Measurements from ENCODE around the gene FAM240B. TPM values are rescaled to one million over a fixed set of nuclear protein-coding genes. Genes with fewer than 3 reads are reported as not detected.

FAM240B gene
- total and polyA plus RNA-seq, 10 of the 15 experiments (the other 5 are each of a cell fraction or from before 2014, with no cell fraction given) = not detected

DNA sequence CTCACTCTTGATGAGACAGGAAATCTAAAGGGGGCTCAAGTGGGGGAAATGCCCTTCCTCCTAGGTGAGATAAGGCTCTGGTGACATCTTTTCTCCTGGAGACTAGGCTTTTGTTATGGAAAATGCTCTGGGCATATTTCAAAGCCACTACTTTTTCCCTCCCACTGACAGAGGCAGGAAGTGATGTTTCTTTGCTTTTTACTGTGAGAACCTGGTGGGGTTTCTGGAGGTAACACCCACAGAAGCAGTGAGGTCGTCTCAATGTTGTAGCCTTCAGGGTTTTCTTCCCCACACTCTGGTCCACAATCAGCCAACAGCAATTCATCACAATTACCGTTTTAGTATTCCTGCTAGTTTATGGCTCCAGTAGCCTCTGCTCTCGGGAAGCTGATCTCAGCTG, 41.4 kb upstream of the FAM240B start (continued):
- TF ChIP-seq, protein P1, sequence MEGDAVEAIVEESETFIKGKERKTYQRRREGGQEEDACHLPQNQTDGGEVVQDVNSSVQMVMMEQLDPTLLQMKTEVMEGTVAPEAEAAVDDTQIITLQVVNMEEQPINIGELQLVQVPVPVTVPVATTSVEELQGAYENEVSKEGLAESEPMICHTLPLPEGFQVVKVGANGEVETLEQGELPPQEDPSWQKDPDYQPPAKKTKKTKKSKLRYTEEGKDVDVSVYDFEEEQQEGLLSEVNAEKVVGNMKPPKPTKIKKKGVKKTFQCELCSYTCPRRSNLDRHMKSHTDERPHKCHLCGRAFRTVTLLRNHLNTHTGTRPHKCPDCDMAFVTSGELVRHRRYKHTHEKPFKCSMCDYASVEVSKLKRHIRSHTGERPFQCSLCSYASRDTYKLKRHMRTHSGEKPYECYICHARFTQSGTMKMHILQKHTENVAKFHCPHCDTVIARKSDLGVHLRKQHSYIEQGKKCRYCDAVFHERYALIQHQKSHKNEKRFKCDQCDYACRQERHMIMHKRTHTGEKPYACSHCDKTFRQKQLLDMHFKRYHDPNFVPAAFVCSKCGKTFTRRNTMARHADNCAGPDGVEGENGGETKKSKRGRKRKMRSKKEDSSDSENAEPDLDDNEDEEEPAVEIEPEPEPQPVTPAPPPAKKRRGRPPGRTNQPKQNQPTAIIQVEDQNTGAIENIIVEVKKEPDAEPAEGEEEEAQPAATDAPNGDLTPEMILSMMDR (IDR thresholded peaks at IDR 0.05 in 2 of 3, conservative IDR thresholded peaks at IDR 0.05 in 1 of 3; ENCODE audit: control insufficient read depth in 2 of 3, extremely low read depth in 1 of 3, insufficient read depth in 1 of 3, low read depth in 3 of 3, low read length in 3 of 3) = no peak
- TF ChIP-seq ASH2L (IDR thresholded peaks at IDR 0.05; ENCODE audit: borderline replicate concordance, low read depth) (no peak), RELA (IDR thresholded peaks at IDR 0.05; ENCODE audit: borderline replicate concordance, partially characterized antibody) (no peak), FOXM1 (IDR thresholded peaks at IDR 0.05; ENCODE audit: low read depth, low read length) (no peak), NFIC (IDR thresholded peaks at IDR 0.05; ENCODE audit: low read depth, low read length) (no peak), ZNF622 (IDR thresholded peaks at IDR 0.05) (no peak), ESRRA (IDR thresholded peaks at IDR 0.05; ENCODE audit: low read length) (no peak), MYC (IDR thresholded peaks at IDR 0.05; ENCODE audit: insufficient read depth, insufficient read length, insufficient replicate concordance, low read length, severe bottlenecking) (no peak)
- TF ChIP-seq, protein P2, sequence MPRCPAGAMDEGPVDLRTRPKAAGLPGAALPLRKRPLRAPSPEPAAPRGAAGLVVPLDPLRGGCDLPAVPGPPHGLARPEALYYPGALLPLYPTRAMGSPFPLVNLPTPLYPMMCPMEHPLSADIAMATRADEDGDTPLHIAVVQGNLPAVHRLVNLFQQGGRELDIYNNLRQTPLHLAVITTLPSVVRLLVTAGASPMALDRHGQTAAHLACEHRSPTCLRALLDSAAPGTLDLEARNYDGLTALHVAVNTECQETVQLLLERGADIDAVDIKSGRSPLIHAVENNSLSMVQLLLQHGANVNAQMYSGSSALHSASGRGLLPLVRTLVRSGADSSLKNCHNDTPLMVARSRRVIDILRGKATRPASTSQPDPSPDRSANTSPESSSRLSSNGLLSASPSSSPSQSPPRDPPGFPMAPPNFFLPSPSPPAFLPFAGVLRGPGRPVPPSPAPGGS (IDR thresholded peaks at IDR 0.05; ENCODE audit: borderline replicate concordance, insufficient read depth, low read depth, low read length, poor library complexity, severe bottlenecking) = no peak

DNA sequence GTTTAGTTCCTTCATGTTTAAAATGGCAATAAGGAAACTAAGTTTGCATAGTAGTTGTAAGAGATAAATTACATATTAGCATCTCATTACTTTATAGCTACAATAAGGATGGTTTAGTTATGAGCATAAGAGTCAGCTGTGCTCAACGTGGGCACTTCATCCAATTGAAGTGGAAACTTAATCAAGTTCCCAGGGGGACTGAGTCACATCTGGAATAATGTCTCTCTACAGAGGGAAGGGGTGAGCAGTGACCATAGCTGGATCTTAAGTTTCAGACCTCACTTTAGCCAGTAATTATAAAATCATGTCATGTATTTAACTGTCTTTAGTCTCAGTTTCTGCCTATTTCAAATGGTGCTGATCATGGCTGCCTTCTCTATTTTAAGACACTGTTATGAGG, 36.8 kb upstream of the FAM240B start:
- no peaks in the 10 kb centered on the region for H3K79me2 ChIP-seq (ENCODE audit: control insufficient read depth, insufficient read depth, low read length)
- intact Hi-C loops (cut with micrococcal nuclease; ENCODE audit: unreplicated experiment) (loop anchor here (5.0 kb wide), 1 partner anchor 44 kb away; no protein-coding TSS in a partner anchor), in situ Hi-C loops (cut with MboI) (no loop called here)
- H3K27me3 ChIP-seq (replicated peaks in 1 of 2; ENCODE audit: control insufficient read depth in 2 of 2, insufficient read depth in 2 of 2, low read length in 1 of 2) = no peaks in the 10 kb centered on the region
- ChIA-PET CTCF (no interaction called here), SMC1A (ENCODE audit: uncharacterized antibody, unreplicated experiment) (no interaction called here), RAD21 (ENCODE audit: unreplicated experiment) (no interaction called here), POLR2A (no interaction called here)
- 0% methylated on average over 1 of the region's 1 CpG for WGBS (ENCODE audit: insufficient coverage, insufficient replicate concordance, low lambda C conversion rate, missing lambda C conversion rate)
- DNase-seq (ENCODE audit: low read depth, low spot score) = no peak
- no peak overlapping the region for H3K4me3 ChIP-seq
- H3K9me3 ChIP-seq (replicated peaks; ENCODE audit: control insufficient read depth, insufficient read depth, low read length) = no peaks in the 10 kb centered on the region
- no peaks in the 10 kb centered on the region for H3K4me1 ChIP-seq (ENCODE audit: control insufficient read depth, insufficient read depth, low read length)
- no TSS peak for BruUV-seq (replicated peaks)
- no peak overlapping the region for H2AFZ ChIP-seq (ENCODE audit: control insufficient read depth, low read depth, low read length)
- H3K36me3 ChIP-seq (ENCODE audit: control insufficient read depth in 2 of 2, insufficient read depth in 2 of 2, low read length in 1 of 2) = no peaks in the 10 kb centered on the region
- no peak for ATAC-seq
- H4K20me1 ChIP-seq (ENCODE audit: control insufficient read depth, insufficient read depth) = no peaks in the 10 kb centered on the region
- no peak overlapping the region for H3K27ac ChIP-seq (ENCODE audit: control insufficient read depth, insufficient read depth)
- H3K9ac ChIP-seq (ENCODE audit: control insufficient read depth, insufficient read depth, low read length) = no peak overlapping the region
- TF ChIP-seq, protein P3, sequence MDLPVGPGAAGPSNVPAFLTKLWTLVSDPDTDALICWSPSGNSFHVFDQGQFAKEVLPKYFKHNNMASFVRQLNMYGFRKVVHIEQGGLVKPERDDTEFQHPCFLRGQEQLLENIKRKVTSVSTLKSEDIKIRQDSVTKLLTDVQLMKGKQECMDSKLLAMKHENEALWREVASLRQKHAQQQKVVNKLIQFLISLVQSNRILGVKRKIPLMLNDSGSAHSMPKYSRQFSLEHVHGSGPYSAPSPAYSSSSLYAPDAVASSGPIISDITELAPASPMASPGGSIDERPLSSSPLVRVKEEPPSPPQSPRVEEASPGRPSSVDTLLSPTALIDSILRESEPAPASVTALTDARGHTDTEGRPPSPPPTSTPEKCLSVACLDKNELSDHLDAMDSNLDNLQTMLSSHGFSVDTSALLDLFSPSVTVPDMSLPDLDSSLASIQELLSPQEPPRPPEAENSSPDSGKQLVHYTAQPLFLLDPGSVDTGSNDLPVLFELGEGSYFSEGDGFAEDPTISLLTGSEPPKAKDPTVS (IDR thresholded peaks at IDR 0.05; ENCODE audit: low read depth, low read length) = no peak
- no peak for TF ChIP-seq SP1 (IDR thresholded peaks at IDR 0.05; ENCODE audit: low read depth, low read length)
- no peak for TF ChIP-seq GATAD2B (conservative IDR thresholded peaks at IDR 0.05; ENCODE audit: low read depth)
- TF ChIP-seq, protein P4, sequence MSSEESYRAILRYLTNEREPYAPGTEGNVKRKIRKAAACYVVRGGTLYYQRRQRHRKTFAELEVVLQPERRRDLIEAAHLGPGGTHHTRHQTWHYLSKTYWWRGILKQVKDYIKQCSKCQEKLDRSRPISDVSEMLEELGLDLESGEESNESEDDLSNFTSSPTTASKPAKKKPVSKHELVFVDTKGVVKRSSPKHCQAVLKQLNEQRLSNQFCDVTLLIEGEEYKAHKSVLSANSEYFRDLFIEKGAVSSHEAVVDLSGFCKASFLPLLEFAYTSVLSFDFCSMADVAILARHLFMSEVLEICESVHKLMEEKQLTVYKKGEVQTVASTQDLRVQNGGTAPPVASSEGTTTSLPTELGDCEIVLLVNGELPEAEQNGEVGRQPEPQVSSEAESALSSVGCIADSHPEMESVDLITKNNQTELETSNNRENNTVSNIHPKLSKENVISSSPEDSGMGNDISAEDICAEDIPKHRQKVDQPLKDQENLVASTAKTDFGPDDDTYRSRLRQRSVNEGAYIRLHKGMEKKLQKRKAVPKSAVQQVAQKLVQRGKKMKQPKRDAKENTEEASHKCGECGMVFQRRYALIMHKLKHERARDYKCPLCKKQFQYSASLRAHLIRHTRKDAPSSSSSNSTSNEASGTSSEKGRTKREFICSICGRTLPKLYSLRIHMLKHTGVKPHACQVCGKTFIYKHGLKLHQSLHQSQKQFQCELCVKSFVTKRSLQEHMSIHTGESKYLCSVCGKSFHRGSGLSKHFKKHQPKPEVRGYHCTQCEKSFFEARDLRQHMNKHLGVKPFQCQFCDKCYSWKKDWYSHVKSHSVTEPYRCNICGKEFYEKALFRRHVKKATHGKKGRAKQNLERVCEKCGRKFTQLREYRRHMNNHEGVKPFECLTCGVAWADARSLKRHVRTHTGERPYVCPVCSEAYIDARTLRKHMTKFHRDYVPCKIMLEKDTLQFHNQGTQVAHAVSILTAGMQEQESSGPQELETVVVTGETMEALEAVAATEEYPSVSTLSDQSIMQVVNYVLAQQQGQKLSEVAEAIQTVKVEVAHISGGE (CRISPR knock-in tag; IDR thresholded peaks at IDR 0.05) = no peak
- H3K4me2 ChIP-seq (ENCODE audit: control insufficient read depth, insufficient read depth) = no peak overlapping the region
- no peak for FAIRE-seq
